ENCODE data around the gene PITPNC1.

DNA sequence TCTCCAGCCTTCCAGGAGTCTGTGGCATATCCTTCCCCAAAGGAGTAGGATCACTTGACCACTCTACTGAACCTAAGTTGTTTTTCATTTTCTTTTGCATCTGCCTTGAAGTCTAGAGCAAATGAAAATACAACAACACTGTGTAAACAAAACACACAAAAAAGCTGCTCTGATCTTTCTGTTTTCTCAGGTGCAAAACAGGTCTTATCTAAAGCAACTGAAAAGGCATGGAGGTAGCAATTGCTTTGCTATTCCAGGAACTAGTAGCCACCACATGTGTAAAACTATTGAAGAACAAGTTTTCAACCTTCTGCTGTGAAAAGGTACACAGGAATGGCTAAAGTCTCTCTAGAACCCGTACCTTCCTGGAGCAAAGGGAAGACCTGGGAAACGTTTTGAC lies 127.1 kb downstream of the PITPNC1 start:
- TF ChIP-seq, protein P1, sequence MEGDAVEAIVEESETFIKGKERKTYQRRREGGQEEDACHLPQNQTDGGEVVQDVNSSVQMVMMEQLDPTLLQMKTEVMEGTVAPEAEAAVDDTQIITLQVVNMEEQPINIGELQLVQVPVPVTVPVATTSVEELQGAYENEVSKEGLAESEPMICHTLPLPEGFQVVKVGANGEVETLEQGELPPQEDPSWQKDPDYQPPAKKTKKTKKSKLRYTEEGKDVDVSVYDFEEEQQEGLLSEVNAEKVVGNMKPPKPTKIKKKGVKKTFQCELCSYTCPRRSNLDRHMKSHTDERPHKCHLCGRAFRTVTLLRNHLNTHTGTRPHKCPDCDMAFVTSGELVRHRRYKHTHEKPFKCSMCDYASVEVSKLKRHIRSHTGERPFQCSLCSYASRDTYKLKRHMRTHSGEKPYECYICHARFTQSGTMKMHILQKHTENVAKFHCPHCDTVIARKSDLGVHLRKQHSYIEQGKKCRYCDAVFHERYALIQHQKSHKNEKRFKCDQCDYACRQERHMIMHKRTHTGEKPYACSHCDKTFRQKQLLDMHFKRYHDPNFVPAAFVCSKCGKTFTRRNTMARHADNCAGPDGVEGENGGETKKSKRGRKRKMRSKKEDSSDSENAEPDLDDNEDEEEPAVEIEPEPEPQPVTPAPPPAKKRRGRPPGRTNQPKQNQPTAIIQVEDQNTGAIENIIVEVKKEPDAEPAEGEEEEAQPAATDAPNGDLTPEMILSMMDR (IDR thresholded peaks at IDR 0.05) = no peak
- no peak for TF ChIP-seq POLR2A (IDR thresholded peaks at IDR 0.05)

Data from Peyer's patch (tissue), 4 donors.